HTERT RPE-1 (cell line): Measurements from ENCODE around the gene SLC39A1.
"Not testable (repeated sequence)": the region's sequence is repeated elsewhere in the genome, so short reads cannot be mapped to it uniquely, and the experiment has no call there.

Source experiments
- in situ Hi-C: fragments of 300-500 bp; cut with MboI; formaldehyde crosslinking; loops from 4 replicates; pipeline ENCODE4 v1.14.3; 2020; ENCODE audit warnings: low sequenced_read_pairs

SLC39A1 gene, protein sequence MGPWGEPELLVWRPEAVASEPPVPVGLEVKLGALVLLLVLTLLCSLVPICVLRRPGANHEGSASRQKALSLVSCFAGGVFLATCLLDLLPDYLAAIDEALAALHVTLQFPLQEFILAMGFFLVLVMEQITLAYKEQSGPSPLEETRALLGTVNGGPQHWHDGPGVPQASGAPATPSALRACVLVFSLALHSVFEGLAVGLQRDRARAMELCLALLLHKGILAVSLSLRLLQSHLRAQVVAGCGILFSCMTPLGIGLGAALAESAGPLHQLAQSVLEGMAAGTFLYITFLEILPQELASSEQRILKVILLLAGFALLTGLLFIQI

DNA sequence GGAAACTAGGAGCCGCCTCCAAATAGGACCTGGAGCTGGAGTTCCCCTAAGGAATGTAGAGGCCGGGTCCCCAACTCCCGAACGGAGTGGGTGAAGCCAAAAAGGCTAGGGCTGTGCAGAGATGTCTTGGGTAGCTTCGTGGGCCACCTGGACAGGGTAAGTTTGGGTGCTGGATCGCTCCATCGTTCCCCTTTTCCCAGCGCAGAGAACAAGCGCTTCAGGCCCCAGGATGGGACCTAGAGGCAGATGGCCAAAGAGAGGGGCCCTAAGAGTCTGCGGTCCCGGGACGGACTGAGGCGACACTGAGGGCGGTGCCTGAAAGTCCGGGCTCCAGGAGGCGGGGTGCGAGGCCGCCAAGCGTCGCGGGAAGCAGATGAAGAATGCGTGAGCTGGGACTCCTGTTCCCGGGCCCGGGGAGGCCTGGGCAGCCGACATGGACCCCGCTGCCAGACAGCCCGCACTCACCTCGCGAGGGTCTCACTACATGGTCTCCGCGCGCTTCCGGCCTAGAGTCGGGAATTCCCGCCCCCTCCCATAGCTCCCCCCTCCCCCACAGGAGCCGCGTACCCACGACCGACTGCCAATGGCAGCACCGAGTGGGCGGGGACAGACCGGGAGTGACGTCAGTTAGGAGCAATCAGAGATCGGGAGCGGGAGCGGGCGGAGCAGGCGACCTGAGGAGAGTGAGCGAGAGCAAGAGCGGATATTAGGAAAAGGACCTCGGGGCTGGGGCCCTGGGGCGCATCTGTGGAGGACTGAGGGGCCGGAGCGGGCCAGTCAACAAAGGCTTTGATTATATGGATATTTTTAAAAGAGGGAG, at the start of gene SLC39A1:
Gene SLC39A1 (minus strand): TSS at position 508 of the 820 bp plus-strand sequence. CDS start 822 bp downstream, outside the sequence.
- in situ Hi-C loops: no loop called here

DNA sequence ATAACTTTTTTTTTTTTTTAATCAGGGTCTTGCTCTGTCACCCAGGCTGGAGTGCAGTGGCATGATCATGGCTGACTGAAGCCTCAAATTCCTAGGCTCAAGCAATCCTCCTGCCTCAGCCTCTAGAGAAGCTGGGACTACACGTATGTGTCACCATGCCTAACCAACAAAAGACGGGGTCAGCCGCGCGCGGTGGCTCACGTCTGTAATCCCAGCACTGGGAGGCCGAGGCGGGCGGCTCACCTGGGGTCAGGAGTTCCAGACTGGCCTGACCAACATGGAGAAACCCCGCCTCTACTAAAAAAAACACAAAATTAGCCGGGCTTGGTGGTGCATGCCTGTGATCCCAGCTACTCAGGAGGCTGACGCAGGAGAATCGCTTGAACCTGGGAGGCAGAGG, 49.2 kb upstream of the SLC39A1 start:
- in situ Hi-C loops: not testable (repeated sequence)

DNA sequence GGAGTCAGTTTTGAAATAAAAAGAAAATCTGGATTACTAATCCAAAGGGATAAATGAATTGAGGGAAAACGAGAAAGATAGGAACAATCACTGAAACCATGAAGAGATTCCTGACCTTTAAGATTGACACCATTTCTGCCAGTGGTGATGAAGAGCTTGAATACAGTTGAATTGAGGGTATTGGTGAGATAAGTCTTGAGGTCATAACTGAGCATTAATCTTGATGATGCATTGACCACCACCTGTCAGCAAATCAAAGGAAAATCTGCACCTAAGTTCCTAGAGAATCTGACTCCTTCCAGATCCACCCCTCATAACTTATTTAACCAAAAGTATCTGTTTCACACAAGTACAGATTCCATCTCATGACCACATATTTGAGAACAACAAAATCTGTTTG, 48.8 kb upstream of the SLC39A1 start:
- in situ Hi-C loops: no loop called here

DNA sequence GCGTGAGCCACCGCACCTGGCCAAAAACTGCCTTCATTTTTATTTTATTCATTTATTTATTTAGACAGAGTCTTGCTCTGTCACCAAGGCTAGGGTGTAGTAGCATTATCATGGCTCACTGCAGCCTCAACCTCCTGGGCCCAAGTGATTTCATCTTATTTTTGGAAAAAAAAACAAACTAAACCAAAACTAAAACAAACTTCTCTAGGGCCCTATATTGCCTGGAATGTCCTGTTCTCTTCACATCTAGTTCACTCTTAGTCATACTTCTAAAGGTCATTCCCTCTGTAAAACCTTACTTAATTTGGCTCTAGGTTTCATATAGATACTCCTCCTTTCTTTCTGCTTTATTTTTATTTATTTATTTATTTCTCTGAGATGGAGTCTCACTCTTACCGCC, 42.8 kb upstream of the SLC39A1 start:
- in situ Hi-C loops: no loop called here

DNA sequence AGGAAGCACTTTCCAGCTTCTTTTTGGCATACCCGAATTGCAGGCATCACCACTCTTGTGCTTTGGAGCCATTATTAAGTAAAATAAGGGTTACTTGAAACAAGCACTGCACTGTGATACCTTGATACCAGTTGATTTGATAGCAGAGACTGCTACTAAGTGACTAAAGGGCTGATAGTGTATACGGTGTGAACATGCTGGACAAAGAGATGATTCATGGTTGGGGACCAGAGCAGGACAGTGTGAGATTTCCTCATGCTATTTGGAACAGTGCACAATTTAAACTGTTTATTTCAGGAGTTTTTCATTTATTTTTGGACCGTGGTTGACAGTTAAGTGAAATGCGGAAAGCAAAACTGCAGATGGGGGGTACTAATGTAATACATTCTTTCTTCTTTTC, 37.1 kb upstream of the SLC39A1 start:
- in situ Hi-C loops: no loop called here

DNA sequence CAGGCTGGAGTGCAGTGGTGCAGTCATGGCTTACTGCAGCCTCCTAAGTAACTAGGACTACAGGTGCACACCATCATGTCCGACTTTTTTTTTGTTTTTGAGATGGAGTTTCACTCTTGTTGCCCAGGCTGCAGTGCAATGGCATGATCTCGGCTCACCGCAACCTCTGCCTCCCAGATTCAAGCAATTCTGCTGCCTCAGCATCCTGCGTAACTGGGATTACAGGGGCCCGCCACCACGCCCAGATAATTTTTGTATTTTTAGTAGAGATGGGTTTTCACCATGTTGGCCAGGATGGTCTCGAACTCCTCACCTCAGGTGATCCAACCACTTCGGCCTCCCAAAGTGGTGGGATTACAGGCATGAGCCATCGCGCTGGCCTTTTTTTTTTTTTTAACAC, 33.5 kb upstream of the SLC39A1 start:
- in situ Hi-C loops: not testable (repeated sequence)

DNA sequence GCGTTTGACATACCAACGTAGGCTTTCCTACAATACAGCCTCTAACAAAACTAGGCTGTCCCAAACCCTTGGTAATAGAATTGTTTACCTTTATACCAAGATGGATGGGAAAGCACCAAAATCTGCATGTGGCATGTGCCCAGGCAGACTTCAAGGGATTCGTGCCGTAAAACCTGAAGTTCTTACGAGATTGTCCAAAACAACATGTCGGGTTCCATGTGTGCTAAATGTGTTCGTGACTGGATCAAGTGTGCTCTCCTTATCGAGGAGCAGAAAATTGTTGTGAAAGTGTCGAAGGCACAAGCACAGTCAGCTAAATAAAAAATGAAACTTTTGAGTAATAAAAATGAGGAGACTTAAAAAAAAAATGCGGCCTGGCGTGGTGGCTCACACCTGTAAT, 32.3 kb upstream of the SLC39A1 start:
- in situ Hi-C loops: no loop called here

DNA sequence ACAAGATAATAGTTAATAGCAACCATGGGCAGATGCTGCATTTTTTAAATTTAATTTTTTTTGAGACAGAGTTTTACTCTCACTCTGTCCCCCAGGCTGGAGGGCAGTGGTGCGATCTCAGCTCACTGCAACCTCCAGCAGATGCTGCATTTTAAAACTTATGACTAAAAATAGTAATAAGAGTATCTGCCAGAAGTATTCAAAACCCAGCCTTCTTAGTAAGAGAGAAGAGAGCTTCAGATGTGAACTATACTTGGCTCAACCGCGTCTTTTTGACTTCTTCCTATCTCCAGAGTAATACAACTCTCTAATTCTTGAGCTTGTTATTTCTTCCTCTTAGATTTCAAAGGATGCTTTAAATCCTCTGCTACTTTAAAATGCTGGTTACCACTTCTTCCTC, 31.9 kb upstream of the SLC39A1 start:
- in situ Hi-C loops: no loop called here

DNA sequence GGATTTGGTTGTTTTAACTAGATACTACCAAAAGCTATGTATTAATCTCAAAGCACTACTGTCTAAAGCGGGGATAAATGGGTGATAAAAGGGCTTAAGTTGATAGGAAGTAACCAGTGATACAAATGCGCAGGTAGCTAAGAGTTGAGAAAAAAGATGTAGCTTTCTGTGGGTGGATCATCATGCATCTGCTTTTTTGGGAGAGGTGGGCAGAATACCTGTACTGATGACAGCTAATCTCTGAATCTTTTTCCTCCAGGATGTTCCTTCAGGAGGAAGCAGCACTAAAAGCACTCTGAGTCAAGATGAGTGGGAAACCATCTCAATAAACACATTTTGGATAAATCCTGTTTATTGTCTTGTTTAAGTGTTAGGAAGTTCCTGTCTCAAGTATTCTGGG, 28.5 kb upstream of the SLC39A1 start:
- in situ Hi-C loops: no loop called here

DNA sequence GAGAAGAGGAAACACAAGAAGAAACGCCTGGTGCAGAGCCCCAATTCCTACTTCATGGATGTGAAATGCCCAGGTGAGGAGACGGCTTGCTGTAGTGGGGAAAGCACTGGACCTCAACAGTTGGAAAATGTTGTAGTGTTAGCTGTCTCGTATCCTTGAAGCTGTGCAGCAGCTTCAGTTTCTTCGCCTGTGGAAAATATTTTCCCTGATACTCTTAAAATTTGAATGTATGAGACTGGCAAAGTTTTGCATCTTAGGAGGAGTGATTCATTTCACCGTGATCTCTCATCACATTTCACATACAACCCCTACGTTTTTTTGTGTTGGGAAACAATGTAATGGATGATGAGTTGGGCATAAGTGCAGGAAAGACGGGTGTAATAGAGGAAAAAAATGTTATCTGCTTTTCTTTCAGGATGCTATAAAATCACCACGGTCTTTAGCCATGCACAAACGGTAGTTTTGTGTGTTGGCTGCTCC, 27.9 kb upstream of the SLC39A1 start:
- in situ Hi-C loops: no loop called here

DNA sequence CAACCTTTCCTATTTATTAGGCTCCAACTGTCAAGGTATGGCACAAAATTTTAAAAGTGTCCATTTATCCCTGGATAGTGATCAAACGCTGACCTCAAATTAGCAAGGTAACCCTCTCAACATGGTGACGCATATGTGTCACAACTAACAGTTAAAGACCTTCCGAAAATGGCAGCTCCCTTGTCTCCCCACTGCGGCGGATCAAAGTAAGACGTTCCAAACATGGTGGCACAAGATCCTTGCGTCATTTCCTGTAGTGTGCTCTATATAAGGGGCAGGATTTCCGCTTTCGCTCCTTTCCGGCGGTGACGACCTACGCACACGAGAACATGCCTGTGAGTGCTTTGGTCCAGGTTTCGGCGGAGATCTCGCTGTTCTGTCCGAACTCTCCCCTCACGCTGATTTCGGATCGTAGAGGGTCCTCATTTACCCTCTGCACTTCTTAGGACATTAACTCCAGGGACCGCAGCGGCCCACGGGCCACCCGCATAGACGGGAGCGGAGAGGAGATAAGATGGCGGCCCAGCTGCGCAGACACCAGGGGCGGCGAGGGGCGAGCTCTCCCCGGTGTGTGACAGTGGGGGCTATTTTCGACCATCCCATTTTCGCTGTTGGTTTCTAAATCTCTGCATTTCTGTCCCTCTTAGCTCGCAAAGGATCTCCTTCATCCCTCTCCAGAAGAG, 27.3 kb upstream of the SLC39A1 start, which contains the start of gene RPS27:
Gene RPS27 (plus strand): TSS at position 295 of the 683 bp plus-strand sequence. CDS start 35 bp downstream, at position 330.
- in situ Hi-C loops: no loop called here

DNA sequence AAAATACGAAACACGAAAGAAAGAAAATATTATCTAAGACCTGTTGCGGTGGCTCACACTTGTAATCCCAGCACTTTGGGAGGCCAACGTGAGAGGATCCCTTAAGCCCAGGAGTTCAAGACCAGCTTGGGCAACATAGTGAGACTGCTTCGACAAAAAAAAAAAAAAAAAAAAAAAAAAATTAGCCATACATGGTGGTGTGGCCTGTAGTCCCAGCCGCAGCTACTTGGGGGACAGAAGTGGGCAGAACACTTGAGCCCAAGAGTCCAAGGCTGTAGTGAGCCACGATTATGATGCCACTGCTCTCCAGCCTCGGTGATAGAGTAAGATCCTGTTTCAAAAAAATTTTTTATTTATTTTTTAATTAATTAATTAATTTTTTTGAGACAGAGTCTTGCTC, 24.3 kb upstream of the SLC39A1 start:
- in situ Hi-C loops: no loop called here

DNA sequence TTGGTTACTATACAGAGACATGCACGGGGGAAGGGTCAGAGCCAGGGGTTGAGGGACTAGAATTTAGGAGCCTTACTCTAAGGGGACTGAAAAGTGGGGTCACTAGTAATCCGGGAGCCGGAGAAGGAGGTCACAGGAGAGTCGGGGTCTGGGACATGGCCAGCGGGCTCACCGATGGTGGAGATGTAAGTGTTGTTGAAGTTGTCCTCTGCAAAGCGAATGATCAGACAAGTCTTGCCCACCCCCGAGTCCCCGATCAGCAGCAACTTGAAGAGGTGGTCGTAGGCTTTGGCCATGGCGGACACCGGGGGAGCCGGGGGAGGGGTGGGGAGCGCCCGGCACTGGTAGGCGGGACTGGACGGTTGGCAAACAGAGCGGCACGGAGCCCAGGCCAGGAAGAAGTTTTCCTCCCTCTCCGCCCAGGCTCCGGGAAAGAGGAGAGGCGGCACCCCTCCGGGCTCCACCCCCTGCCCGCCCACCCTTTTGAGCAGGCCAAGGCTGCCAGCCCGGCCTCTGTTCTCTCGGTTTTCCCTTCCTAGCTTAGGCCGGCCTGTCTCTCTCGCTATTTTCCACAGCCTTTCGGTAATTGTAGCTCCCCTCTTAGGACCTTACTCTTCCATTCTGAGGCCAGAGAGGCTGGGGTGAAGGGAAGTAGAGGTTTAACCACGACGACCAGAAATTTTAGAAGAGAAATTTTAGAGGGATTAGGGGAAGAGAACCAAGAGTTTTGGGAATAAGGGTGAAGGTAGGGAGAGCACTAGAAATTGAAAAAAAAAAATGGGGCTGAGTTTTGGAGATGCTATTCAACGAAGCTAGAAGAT, 22.8 kb upstream of the SLC39A1 start, which contains the start of gene RAB13:
Gene RAB13 (minus strand): TSS at position 399 of the 821 bp plus-strand sequence. CDS start 103 bp downstream, at position 296.
- in situ Hi-C loops: no loop called here

DNA sequence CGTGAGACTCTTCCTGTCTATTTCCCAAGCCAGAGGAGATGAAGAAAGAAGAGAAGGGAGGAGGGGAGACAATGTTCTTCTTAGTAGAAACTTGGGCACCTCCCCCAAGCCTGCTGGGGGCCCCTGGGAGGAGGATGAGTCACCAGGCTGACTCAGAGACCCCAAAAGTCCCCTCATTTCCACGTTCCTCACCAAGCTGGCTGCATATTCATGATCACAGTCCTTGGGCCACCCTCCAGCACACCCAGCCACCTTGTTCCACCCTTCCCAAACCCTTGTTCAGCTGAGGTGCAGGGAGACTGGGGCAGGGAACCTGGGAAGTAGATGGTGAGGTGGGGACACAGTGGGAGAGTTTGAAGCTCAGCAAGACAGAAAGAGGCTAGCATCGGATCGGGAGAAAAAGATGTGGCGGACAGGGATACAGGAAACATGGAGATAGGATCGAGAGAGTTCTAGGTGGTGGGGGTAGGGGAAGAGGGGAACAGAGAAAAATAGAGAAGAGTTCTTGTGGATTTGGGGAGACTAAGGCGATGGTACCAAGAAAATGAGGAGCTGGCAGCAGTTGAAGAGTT, 22.1 kb upstream of the SLC39A1 start:
- in situ Hi-C loops: no loop called here

DNA sequence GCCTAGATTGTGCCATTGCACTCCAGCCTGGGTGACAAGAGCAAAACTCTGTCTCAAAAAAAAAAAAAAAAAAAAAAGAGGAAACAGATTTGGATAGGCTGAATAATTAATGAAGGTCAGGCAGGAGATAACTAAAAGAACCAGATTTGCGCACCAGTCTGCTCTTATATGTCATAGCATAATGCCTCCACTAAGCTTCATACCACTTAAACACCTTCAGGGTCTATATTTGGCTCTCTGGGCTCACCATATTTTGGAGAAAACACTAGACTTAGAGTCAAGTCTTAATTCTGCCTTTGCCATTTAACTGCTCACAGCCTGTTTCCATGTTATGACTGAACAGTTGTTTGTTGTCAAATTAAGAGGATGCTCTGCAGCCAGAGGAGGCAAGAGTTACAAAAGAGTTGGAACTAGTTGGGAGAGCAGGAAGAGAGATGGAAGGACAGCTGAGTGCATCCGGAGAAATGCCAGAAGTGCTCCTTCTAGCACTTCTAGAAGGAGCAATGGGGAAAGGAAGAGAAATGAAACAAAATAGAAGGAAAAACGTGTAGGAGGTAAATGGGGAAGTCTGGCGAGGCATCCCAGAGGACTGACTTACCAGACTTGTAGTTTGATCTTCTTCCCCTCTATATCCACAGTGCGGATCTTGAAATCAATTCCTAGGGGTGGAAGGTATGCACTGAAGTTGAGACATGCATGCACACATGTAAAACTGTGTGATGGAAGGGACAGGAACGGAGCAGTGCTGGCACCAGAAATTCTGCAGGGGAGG, 21.0 kb upstream of the SLC39A1 start:
- in situ Hi-C loops: no loop called here

DNA sequence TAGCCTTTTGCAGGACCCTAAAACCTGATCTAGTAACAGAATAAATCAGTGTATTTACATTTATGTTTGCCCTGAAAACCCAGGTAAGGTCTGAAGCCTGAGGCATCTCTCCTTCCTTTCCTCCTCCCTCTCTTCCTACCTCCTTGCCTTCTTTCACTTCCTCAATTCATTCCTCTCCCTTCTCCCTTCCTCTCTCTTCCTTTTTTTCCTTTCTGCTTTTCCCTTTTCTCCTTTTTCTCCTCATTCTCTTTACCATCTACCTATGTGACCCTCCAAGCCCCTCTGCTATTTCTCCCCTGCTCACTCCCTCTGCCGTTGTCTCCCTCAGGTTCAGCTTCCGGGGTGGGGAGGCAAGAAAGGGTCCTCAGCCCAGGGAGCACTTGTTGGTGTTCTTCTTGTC, 18.4 kb upstream of the SLC39A1 start:
- in situ Hi-C loops: not testable (repeated sequence)

DNA sequence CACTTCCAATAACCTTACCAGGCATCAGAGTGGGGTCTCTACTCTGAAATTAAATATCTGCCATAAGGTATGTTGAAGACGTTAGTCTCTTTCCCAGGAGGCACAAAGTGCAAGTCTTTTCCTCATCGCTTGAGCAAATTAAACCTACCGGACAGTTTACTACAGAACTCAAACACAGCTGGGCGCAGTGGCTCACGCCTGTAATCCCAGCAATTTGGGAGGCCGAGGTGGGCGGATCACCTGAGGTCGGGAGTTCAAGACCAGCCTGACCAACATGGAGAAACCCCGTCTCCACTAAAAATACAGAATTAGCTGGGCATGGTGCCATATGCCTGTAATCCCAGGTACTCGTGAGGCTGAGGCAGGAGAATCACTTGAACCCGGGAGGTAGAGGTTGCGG, 15.8 kb upstream of the SLC39A1 start:
- in situ Hi-C loops: not testable (repeated sequence)

DNA sequence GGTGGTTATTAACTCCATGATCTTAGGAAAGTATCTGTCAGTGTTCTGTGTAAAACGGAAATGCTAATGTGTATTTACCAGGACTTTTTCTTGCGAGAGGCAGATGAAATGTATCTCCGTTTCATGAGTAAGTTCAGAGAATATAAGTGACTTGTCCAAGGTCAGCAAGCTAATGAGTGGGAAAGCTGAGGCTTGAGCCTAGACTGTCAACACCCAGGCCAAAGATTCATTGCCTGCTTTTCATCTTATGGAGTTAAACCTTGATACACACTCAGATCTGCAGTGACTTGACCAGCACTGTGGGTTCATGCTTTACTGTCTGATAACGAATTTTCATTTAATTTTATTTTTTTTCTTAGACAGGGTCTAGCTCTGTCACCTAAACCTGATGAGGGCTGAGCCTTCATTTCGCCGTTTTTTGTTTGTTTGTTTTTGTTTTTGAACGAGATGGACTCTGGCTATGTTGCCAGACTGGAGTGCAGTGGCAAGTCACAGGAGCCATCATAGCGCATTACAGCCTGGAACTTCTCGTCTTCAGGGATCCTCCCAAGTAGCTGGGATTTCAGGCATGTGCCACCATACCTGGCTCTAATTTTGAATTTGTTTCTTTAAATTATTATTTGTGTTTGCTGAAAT, 15.1 kb upstream of the SLC39A1 start:
- in situ Hi-C loops: no loop called here
